ENCODE results near the gene SRPX.

SRPX gene

DNA sequence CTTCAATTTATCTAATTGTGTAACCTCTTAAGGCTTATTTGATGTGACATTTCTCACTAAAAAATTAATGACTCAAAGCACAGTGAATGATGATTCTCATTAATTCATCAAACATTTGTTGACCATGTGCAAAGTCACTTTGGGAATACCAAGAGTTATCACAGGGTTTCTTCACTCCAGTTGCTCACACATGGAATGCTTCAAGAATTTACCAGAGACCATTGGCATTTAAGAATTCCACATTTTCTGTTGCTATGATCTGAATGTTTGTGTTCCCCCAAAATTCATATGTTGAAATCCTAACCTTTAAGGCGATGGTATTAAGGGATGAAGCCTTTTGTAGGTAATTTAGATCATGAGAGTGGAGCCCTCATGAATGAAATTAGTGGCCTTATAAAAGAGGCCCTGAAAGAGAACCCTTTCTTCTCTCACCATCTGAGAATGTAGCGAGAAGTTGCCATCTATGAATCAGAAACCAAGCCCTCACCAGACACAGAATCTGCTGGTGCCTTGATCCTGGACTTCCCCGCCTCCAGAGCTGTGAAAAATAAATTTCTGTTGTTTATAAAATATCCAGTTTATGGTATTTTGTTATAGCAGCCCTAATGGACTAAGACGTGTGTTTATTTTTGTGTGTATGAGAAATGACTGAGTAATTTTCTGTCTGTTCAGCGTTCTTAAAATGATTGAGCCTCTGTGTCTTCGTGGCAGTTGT, 16.4 kb upstream of the SRPX start:
- H3K79me2 ChIP-seq (ENCODE audit: control insufficient read depth, insufficient read depth, low read length, poor library complexity) = no peaks in the 10 kb centered on the region
- H2BK5ac ChIP-seq (ENCODE audit: low read depth, low read length, poor library complexity) = no peak overlapping the region
- H3K4me1 ChIP-seq (ENCODE audit: control insufficient read depth in 1 of 2, insufficient read depth in 2 of 2, low read length in 2 of 2) = peaks cover 2 to 3% of the 10 kb centered on the region in 2 experiments
- no peak overlapping the region for H2BK12ac ChIP-seq (ENCODE audit: low read length)
- WGBS (ENCODE audit: extremely low coverage, insufficient coverage, insufficient read length) = no CpG with 5 or more reads among the region's 6 CpGs
- peak; percentile 16 to 60 for DNase-seq
- H3K18ac ChIP-seq (ENCODE audit: low read length) = no peak overlapping the region
- H2BK120ac ChIP-seq (ENCODE audit: insufficient read depth, low read length, poor library complexity) = no peak overlapping the region
- no peak overlapping the region for H3K14ac ChIP-seq (ENCODE audit: low read length)
- no peak overlapping the region for H3K23ac ChIP-seq (ENCODE audit: low read length)
- H3K36me3 ChIP-seq (ENCODE audit: control insufficient read depth in 1 of 2, insufficient read depth in 2 of 2, low read length in 2 of 2) = no peaks in the 10 kb centered on the region
- no peak overlapping the region for H2AFZ ChIP-seq (ENCODE audit: insufficient read depth, low read length, poor library complexity)
- H3K27me3 ChIP-seq (ENCODE audit: insufficient read depth, low read length) = no peaks in the 10 kb centered on the region
- no peak overlapping the region for H3K9ac ChIP-seq (ENCODE audit: low read length)
- no peak overlapping the region for H3K4ac ChIP-seq (ENCODE audit: low read depth, low read length)
- H3K9me3 ChIP-seq (ENCODE audit: insufficient read depth, low read depth, low read length) = no peaks in the 10 kb centered on the region
- H3K4me3 ChIP-seq (ENCODE audit: low read depth, low read length) = no peak overlapping the region
- no peak overlapping the region for H4K8ac ChIP-seq (ENCODE audit: low read depth, low read length)
- H3K79me1 ChIP-seq (ENCODE audit: low read length) = no peaks in the 10 kb centered on the region
- H4K91ac ChIP-seq (ENCODE audit: low read depth, low read length) = no peak overlapping the region
- H4K12ac ChIP-seq (ENCODE audit: low read depth, low read length) = no peak overlapping the region
- H3K4me2 ChIP-seq (ENCODE audit: low read length) = no peak overlapping the region
- no peak overlapping the region for H2AK5ac ChIP-seq (ENCODE audit: low read length)
- H3K27ac ChIP-seq (ENCODE audit: low read depth, low read length) = no peak overlapping the region

DNA sequence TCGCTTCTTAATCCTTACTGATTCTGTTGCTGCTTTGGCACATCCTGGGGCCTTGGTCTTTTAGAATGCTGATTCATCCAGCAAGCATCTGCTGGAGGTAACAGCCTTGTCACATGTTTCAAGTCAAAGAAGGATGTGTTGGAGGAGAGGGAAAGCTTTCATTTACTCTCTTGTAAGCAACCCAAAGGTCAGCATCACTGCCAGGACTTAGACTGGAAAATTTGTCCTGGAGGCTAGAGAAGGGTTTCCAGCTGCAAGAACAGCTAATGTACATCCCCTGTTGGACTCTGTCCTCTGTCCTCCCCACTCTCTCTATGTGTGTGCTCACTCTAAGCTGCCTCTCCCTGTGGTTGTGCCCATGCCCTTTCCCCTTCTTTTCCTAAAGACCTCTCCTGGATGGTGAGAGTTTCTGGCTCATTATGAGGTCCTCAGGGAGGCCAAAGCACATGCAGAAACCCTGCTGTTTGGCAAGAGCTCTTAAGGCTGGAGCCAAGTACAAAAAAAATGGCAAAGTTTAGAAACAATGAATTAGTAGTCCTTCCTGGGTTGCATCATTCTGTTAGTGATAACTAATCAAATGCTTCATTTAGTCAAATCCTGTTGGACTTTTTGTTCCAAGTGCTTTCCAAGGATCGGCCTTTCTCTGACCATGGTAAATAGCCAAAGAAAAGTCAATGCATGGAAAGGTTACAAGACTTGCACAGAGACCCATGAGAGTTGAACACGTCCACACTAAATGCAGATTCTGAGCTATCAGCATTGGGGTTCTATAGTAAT, 13.4 kb upstream of the SRPX start:
- H3K79me2 ChIP-seq (ENCODE audit: control insufficient read depth, insufficient read depth, low read length, poor library complexity) = no peaks in the 10 kb centered on the region
- H3K18ac ChIP-seq (ENCODE audit: low read length) = no peak overlapping the region
- H2BK5ac ChIP-seq (ENCODE audit: low read depth, low read length, poor library complexity) = no peak overlapping the region
- H2AK5ac ChIP-seq (ENCODE audit: low read length) = no peak overlapping the region
- H3K9ac ChIP-seq (ENCODE audit: low read length) = no peak overlapping the region
- no peak overlapping the region for H3K4me2 ChIP-seq (ENCODE audit: low read length)
- no peak overlapping the region for H2AFZ ChIP-seq (ENCODE audit: insufficient read depth, low read length, poor library complexity)
- no peak overlapping the region for H3K4ac ChIP-seq (ENCODE audit: low read depth, low read length)
- peak; percentile 40 to 54 for DNase-seq
- no peak overlapping the region for H3K27ac ChIP-seq (ENCODE audit: low read depth, low read length)
- H3K14ac ChIP-seq (ENCODE audit: low read length) = no peak overlapping the region
- H3K23ac ChIP-seq (ENCODE audit: low read length) = no peak overlapping the region
- no peaks in the 10 kb centered on the region for H3K9me3 ChIP-seq (ENCODE audit: insufficient read depth, low read depth, low read length)
- H4K12ac ChIP-seq (ENCODE audit: low read depth, low read length) = no peak overlapping the region
- no peak overlapping the region for H2BK120ac ChIP-seq (ENCODE audit: insufficient read depth, low read length, poor library complexity)
- no peak overlapping the region for H2BK12ac ChIP-seq (ENCODE audit: low read length)
- no CpG with 5 or more reads among the region's 3 CpGs for WGBS (ENCODE audit: extremely low coverage, insufficient coverage, insufficient read length)
- no peak overlapping the region for H4K91ac ChIP-seq (ENCODE audit: low read depth, low read length)
- H3K27me3 ChIP-seq (ENCODE audit: insufficient read depth, low read length) = no peaks in the 10 kb centered on the region
- no peak overlapping the region for H4K8ac ChIP-seq (ENCODE audit: low read depth, low read length)
- H3K4me3 ChIP-seq (ENCODE audit: low read depth, low read length) = no peak overlapping the region
- no peaks in the 10 kb centered on the region for H3K36me3 ChIP-seq (ENCODE audit: control insufficient read depth in 1 of 2, insufficient read depth in 2 of 2, low read length in 2 of 2)
- no peaks in the 10 kb centered on the region for H3K79me1 ChIP-seq (ENCODE audit: low read length)
- H3K4me1 ChIP-seq (ENCODE audit: control insufficient read depth in 1 of 2, insufficient read depth in 2 of 2, low read length in 2 of 2) = peaks cover 2 to 3% of the 10 kb centered on the region in 2 experiments

DNA sequence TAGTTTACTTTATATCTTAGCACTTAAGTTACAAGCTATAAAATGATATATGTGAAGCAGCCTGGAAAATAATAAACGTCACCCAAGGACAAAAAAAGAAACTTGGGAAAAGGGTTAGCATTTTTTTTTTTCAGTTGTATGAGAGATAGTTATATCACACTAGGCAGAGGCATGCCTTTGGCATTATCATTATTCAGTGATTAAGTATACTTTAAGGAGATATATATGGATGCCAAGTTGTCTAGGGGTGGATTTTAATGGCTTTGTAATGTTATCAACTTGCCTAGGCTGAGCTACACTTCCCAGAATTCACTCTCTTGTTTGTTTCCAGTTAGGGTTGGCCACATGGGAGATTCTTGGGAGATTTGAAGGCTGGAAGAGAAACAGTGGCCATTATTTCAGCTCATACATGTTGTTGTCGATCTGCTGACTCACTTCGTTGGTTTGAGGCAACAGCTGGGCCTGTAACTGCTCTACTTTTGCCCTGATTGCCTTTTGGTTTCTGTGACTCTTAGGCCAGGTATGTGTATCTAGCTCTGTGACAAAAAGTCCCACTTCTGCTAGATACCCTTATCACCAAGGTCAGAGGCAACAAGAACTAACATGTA, 11.5 kb upstream of the SRPX start:
- no peak overlapping the region for H3K23ac ChIP-seq (ENCODE audit: low read length)
- no CpG with 5 or more reads among the region's 3 CpGs for WGBS (ENCODE audit: extremely low coverage, insufficient coverage, insufficient read length)
- no peak overlapping the region for H3K18ac ChIP-seq (ENCODE audit: low read length)
- no peak overlapping the region for H2AK5ac ChIP-seq (ENCODE audit: low read length)
- H2BK120ac ChIP-seq (ENCODE audit: insufficient read depth, low read length, poor library complexity) = no peak overlapping the region
- no peaks in the 10 kb centered on the region for H3K27me3 ChIP-seq (ENCODE audit: insufficient read depth, low read length)
- peak; percentile 63 to 73 for DNase-seq
- no peak overlapping the region for H4K91ac ChIP-seq (ENCODE audit: low read depth, low read length)
- no peak overlapping the region for H3K14ac ChIP-seq (ENCODE audit: low read length)
- H3K27ac ChIP-seq (ENCODE audit: low read depth, low read length) = peak overlapping the region; percentile 10
- no peaks in the 10 kb centered on the region for H3K79me1 ChIP-seq (ENCODE audit: low read length)
- no peak overlapping the region for H3K4ac ChIP-seq (ENCODE audit: low read depth, low read length)
- no peak overlapping the region for H3K4me3 ChIP-seq (ENCODE audit: low read depth, low read length)
- H3K4me2 ChIP-seq (ENCODE audit: low read length) = no peak overlapping the region
- H2AFZ ChIP-seq (ENCODE audit: insufficient read depth, low read length, poor library complexity) = no peak overlapping the region
- no peak overlapping the region for H3K9ac ChIP-seq (ENCODE audit: low read length)
- peaks cover 2 to 3% of the 10 kb centered on the region in 2 experiments for H3K4me1 ChIP-seq (ENCODE audit: control insufficient read depth in 1 of 2, insufficient read depth in 2 of 2, low read length in 2 of 2)
- H3K9me3 ChIP-seq (ENCODE audit: insufficient read depth, low read depth, low read length) = no peaks in the 10 kb centered on the region
- no peak overlapping the region for H4K8ac ChIP-seq (ENCODE audit: low read depth, low read length)
- no peak overlapping the region for H4K12ac ChIP-seq (ENCODE audit: low read depth, low read length)
- H3K36me3 ChIP-seq (ENCODE audit: control insufficient read depth in 1 of 2, insufficient read depth in 2 of 2, low read length in 2 of 2) = no peaks in the 10 kb centered on the region
- no peak overlapping the region for H2BK5ac ChIP-seq (ENCODE audit: low read depth, low read length, poor library complexity)
- H3K79me2 ChIP-seq (ENCODE audit: control insufficient read depth, insufficient read depth, low read length, poor library complexity) = no peaks in the 10 kb centered on the region
- H2BK12ac ChIP-seq (ENCODE audit: low read length) = no peak overlapping the region

DNA sequence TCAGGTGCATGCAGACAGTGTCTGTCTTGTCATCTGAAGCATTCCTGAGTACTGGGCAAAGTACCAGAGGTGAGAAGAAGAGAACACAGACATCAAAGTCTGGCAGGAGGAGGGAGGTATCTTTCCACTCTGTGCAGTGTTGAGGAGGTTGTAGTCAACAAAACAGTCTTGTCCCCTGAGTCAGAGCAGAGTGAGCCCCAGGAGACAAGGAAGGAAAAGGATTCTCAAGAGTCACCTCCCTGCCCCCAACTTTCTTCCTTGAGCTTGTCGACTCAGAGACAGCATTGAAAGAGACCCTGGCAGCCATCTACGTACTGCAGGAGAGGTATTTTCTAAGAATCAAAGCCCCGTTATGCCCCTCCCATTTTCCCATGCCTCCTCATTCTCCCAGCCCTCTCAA, 4.4 kb upstream of the SRPX start:
- no peak overlapping the region for H4K12ac ChIP-seq (ENCODE audit: low read depth, low read length)
- H3K18ac ChIP-seq (ENCODE audit: low read length) = no peak overlapping the region
- no peak overlapping the region for H3K9ac ChIP-seq (ENCODE audit: low read length)
- H3K23ac ChIP-seq (ENCODE audit: low read length) = no peak overlapping the region
- no peak overlapping the region for H3K4me3 ChIP-seq (ENCODE audit: low read depth, low read length)
- no peak overlapping the region for H2AFZ ChIP-seq (ENCODE audit: insufficient read depth, low read length, poor library complexity)
- no peaks in the 10 kb centered on the region for H3K9me3 ChIP-seq (ENCODE audit: insufficient read depth, low read depth, low read length)
- no peak overlapping the region for H4K8ac ChIP-seq (ENCODE audit: low read depth, low read length)
- no peak overlapping the region for H3K14ac ChIP-seq (ENCODE audit: low read length)
- H3K4me1 ChIP-seq (ENCODE audit: control insufficient read depth in 1 of 2, insufficient read depth in 2 of 2, low read length in 2 of 2) = peaks cover 0 to 2% of the 10 kb centered on the region in 2 experiments
- no peak for DNase-seq
- H3K27ac ChIP-seq (ENCODE audit: low read depth, low read length) = no peak overlapping the region
- no peak overlapping the region for H3K4ac ChIP-seq (ENCODE audit: low read depth, low read length)
- no peak overlapping the region for H3K4me2 ChIP-seq (ENCODE audit: low read length)
- no peak overlapping the region for H2BK12ac ChIP-seq (ENCODE audit: low read length)
- H2BK120ac ChIP-seq (ENCODE audit: insufficient read depth, low read length, poor library complexity) = no peak overlapping the region
- no peaks in the 10 kb centered on the region for H3K36me3 ChIP-seq (ENCODE audit: control insufficient read depth in 1 of 2, insufficient read depth in 2 of 2, low read length in 2 of 2)
- no peaks in the 10 kb centered on the region for H3K79me1 ChIP-seq (ENCODE audit: low read length)
- H3K79me2 ChIP-seq (ENCODE audit: control insufficient read depth, insufficient read depth, low read length, poor library complexity) = no peaks in the 10 kb centered on the region
- H2AK5ac ChIP-seq (ENCODE audit: low read length) = no peak overlapping the region
- no CpG with 5 or more reads among the region's 3 CpGs for WGBS (ENCODE audit: extremely low coverage, insufficient coverage, insufficient read length)
- H4K91ac ChIP-seq (ENCODE audit: low read depth, low read length) = no peak overlapping the region
- H2BK5ac ChIP-seq (ENCODE audit: low read depth, low read length, poor library complexity) = no peak overlapping the region
- no peaks in the 10 kb centered on the region for H3K27me3 ChIP-seq (ENCODE audit: insufficient read depth, low read length)
